ENCODE measurements around the gene ABCD1.
"Not testable (repeated sequence)": the region's sequence is repeated elsewhere in the genome, so short reads cannot be mapped to it uniquely, and the experiment has no call there.

Gene ABCD1

GRCh38 chrX:153726286-153727122 is 1.8 kb downstream of the ABCD1 start:
- Mint-ChIP-seq H3K27ac (no peak overlapping the region), H3K36me3 (ENCODE audit: low read depth) (peaks cover 26% of the 10 kb centered on the region), H3K4me3 (no peak overlapping the region), H3K4me1 (peaks cover 30% of the 10 kb centered on the region), H3K27me3 (ENCODE audit: low read depth, poor library complexity) (peaks cover 2% of the 10 kb centered on the region), H3K9me3 (peaks cover 54% of the 10 kb centered on the region)
- no peak for TF ChIP-seq CTCF (IDR thresholded peaks at IDR 0.05)
- DNase-seq = peak; percentile 59

- peaks cover 23% of the 10 kb centered on the region for H3K4me1 Mint-ChIP-seq
- DNase-seq = no peak
These were observed 2.7 kb downstream of the ABCD1 start for GRCh38 chrX:153727123-153727931.

GRCh38 chrX:153728095-153728494 is 3.4 kb downstream of the ABCD1 start:
- Mint-ChIP-seq H3K36me3 (ENCODE audit: low read depth) (peaks cover 28% of the 10 kb centered on the region), H3K27me3 (ENCODE audit: low read depth, poor library complexity) (peaks cover 2% of the 10 kb centered on the region), H3K4me3 (no peak overlapping the region), H3K9me3 (peaks cover 52% of the 10 kb centered on the region), H3K27ac (no peak overlapping the region), H3K4me1 (peaks cover 17% of the 10 kb centered on the region)
- DNase-seq = no peak
- TF ChIP-seq CTCF (IDR thresholded peaks at IDR 0.05) = no peak

More at GRCh38 chrX:153727123-153727931, 2.7 kb downstream of the ABCD1 start:
- Mint-ChIP-seq H3K9me3 (peaks cover 56% of the 10 kb centered on the region), H3K27ac (no peak overlapping the region), H3K27me3 (ENCODE audit: low read depth, poor library complexity) (peaks cover 2% of the 10 kb centered on the region), H3K4me3 (no peak overlapping the region), H3K36me3 (ENCODE audit: low read depth) (peaks cover 28% of the 10 kb centered on the region)
- TF ChIP-seq CTCF (IDR thresholded peaks at IDR 0.05) = no peak

GRCh38 chrX:153728951-153729631 is 4.4 kb downstream of the ABCD1 start:
- peaks cover 2% of the 10 kb centered on the region for H3K27me3 Mint-ChIP-seq (ENCODE audit: low read depth, poor library complexity)
- peaks cover 17% of the 10 kb centered on the region for H3K4me1 Mint-ChIP-seq
- no peak overlapping the region for H3K27ac Mint-ChIP-seq
- no peak overlapping the region for H3K4me3 Mint-ChIP-seq
- peaks cover 59% of the 10 kb centered on the region for H3K9me3 Mint-ChIP-seq
- TF ChIP-seq CTCF (IDR thresholded peaks at IDR 0.05) = no peak
- DNase-seq = no peak
- H3K36me3 Mint-ChIP-seq (ENCODE audit: low read depth) = peaks cover 28% of the 10 kb centered on the region

- not testable (repeated sequence) for H3K27me3 Mint-ChIP-seq (ENCODE audit: low read depth, poor library complexity); H3K27ac Mint-ChIP-seq; H3K4me3 Mint-ChIP-seq; DNase-seq
- Mint-ChIP-seq H3K9me3 (peaks cover 66% of the 10 kb centered on the region), H3K4me1 (peaks cover 17% of the 10 kb centered on the region), H3K36me3 (ENCODE audit: low read depth) (peaks cover 33% of the 10 kb centered on the region)
These were observed 5.5 kb downstream of the ABCD1 start for GRCh38 chrX:153730115-153730514.
